Left renal cortex interstitium (tissue), 4 donors: ENCODE measurements around the gene DGKB. TPM values are rescaled to one million over a fixed set of nuclear protein-coding genes. Genes with fewer than 3 reads are reported as not detected.

Source experiments
- DNase-seq, 4 donors: peaks; one replicate each; pipeline ENCODE4 v3.0.0-alpha.2; 2013; ENCODE audit warnings: low read depth in 4 of 4, low spot score in 2 of 4, missing footprints in 1 of 4
- polyA plus RNA-seq, 4 donors: library from polyadenylated mRNA; unstranded; fragments of 120-200 nt; gene quantifications; one replicate each; pipeline ENCODE4 v1.2.1, GENCODE V29; 2013; ENCODE audit not compliant: insufficient read length in 4 of 4

The DGKB gene
- polyA plus RNA-seq, 4 donors = 2.6 to 4.0 (median 2.7) TPM

- peak in 2 of 4 donors; percentile 28 to 31 for DNase-seq
These were observed 210.9 kb downstream of the DGKB start for GRCh38 chr7:14691597-14692203.

DNA sequence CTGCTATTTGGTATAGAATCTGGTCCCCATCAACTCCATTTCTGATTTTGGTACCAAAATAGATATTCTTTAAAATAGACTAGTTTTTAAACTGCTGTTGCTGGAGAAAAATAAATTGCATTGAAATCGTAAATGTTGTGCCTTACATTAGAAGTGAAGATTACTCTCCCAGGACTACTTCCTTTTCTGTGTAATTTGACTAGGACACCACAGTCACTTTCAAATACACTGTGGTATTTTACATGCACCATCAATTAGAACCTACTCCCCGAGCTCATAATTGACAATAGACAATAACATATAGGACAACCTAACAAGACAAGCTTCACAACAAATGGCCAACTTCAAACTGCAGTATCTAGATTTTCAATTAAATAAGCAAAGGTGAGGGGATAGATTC is 211.5 kb downstream of the DGKB start:
- DNase-seq = no peak

- no peak for DNase-seq
These were observed 212.1 kb downstream of the DGKB start for GRCh38 chr7:14690486-14690885.

- DNase-seq = no peak
These were observed 212.5 kb downstream of the DGKB start for GRCh38 chr7:14690075-14690474.

DNA sequence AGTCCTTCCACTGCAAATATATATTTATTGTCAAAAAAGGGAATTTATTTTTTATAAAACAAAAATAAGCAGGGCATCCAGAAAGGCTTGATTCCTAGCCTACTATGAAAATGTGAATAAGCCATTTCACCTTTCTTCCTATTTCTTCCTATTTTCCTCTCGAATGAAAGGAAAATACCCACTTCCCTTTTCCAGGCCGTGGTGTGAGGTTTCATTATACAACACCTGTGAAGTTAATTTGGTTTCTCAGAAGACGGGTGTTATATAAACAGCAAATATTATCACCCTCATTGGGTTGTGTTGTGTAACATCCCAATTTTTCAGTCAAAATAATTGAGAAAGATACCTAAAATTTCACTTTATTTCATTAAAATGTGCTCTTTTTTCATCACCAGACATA is 214.3 kb downstream of the DGKB start:
- no peak for DNase-seq

- DNase-seq = peak in 2 of 4 donors; percentile 11 to 39
These were observed 214.8 kb downstream of the DGKB start for GRCh38 chr7:14687777-14688176.

GRCh38 chr7:14687241-14687640 is 215.3 kb downstream of the DGKB start:
- no peak for DNase-seq

GRCh38 chr7:14685167-14685566 is 217.4 kb downstream of the DGKB start:
- DNase-seq = no peak

GRCh38 chr7:14682910-14683465 is 219.6 kb downstream of the DGKB start:
- no peak for DNase-seq

DNA sequence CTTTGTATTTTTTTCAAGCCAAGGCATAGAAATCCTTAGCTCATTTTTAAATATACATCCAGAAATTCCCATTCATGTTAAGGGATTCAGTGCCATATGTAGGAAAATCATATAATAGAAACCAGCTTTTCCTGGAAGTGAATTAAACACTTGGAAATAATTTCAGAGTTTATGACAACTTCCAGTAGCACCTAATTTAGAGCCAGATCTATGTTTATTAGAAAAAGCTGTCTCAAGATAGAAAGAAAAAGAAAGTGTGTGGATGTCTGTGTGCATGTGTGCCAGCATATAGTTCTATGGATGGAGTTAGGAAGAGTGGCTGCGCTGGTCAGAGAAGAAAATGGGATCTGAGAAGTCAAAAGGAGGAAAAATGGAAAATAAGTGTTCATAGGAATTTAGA is 225.7 kb downstream of the DGKB start:
- DNase-seq = no peak

DNA sequence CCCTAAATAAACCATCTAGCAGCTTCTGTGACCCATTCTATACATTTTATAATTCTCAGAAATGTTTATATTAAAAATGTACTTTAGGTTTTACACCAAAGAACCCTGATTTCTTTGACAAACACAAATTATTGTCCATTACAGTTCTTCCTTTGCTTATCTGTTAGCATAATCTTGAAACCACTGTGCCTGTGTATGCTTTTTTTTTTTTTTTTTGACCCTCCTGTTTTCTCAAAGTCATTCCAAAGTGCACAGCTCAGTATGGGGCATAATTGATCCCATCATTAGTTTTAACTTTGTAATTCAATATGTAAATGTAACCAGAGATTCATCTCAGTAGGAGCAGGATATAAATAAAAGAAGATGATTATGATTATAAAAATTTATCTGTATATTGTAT is 229.3 kb downstream of the DGKB start:
- DNase-seq = no peak

GRCh38 chr7:14666913-14667312 is 235.6 kb downstream of the DGKB start:
- DNase-seq = no peak

DNA sequence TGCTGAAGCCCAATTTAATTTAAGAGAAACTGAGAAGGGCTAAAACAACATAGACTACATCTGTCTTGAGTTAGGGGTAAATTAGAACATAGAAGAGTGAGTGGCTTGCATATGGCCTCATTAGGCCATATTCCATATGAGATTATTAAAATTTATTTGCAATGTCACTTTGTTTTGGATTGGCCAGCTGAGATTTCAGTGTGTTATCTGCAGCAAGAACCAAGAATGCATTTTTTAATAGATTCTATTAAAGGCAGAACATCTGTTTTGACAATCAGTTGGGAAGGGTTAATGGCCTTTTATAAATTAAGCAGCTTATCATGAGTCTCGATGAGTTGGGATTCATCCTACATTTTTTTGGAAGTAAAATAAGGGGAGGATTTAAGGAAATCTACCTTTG is 236.2 kb downstream of the DGKB start:
- peak in 1 of 4 donors; percentile 6 for DNase-seq

DNA sequence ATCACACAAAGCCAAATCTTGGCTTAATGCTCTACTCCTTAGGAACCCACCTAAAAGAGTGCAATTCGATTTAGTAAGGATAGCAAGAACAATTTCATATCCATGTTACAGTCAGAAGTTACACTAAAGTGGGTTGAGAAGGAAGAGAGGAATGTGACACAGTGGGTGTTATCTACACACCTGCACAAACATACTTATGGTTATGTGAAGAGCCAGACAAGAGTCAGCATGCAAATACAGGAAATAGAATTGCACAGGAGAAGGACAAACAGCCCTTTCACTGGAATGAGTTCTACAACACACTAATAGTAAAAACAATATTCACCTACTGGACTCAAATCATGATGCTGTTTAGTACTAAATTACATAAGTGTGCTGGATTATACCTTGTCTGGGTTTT is 262.8 kb downstream of the DGKB start:
- DNase-seq = no peak

- no peak for DNase-seq
These were observed 263.2 kb downstream of the DGKB start for GRCh38 chr7:14639329-14639728.

DNA sequence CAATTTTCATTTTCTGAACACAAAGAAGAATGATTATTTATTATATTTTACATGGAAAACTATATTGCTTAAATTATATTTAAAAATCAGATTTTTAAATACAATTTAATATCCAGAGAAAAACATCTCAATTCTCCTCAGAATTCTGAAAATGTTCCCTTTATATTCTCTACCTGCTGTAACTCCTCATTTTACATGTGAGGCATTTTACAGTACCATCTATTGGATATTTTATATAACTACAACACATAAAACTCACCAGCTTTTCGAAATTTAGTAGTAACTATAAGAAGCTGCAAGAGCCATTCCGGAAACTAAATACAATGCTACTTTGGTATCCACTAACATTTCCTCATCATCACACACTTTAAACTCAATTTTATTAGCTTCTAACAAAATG is 264.6 kb downstream of the DGKB start:
- DNase-seq = no peak

GRCh38 chr7:14635955-14636354 is 266.6 kb downstream of the DGKB start:
- no peak for DNase-seq

- no peak for DNase-seq
These were observed 272.5 kb downstream of the DGKB start for GRCh38 chr7:14630048-14630447.

GRCh38 chr7:14628516-14628915 is 274.0 kb downstream of the DGKB start:
- DNase-seq = no peak

- no peak for DNase-seq
These were observed 276.5 kb downstream of the DGKB start for GRCh38 chr7:14626076-14626475.

GRCh38 chr7:14622559-14622958 is 280.0 kb downstream of the DGKB start:
- no peak for DNase-seq

DNA sequence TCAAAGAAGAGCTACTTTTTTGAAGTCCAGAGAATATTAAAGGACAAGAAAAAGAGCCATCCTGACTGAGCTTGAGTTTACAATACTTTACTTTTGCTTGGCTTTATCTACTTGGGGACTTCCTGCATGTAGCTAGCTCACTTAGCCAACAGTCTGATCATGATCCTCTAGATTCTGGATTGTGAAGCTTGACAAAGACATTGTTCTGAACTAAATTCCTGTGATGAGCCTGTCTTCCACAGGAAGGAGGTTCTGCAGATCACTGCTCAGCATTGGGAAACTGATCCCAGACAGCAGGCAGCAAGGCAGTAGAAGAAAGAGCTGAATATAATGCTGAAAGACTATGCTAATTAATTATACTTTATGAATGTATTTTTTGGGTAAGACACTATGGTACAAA is 296.4 kb downstream of the DGKB start:
- DNase-seq = no peak

GRCh38 chr7:14604606-14605005 is 297.9 kb downstream of the DGKB start:
- no peak for DNase-seq
